Vagina (tissue), 2 donors: ENCODE measurements around the gene PIK3C2B. TPM values are rescaled to one million over a fixed set of nuclear protein-coding genes. Genes with fewer than 3 reads are reported as not detected.

Experiments
- DNase-seq, 2 donors: peaks; one replicate each; pipeline ENCODE4 v3.0.0-alpha.2; 2017; ENCODE audit errors: extremely low spot score in 2 of 2
- H3K27ac ChIP-seq: fragments of 200-600 bp; sonication (generic); one replicate; pipeline ENCODE4 v1.5.1; 2019
- H3K27me3 ChIP-seq: fragments of 200-600 bp; sonication (generic); one replicate; pipeline ENCODE4 v1.5.1; 2019
- H3K36me3 ChIP-seq, 2 donors: fragments of 200-600 bp; sonication (generic); one replicate each; pipeline ENCODE4 v1.5.1; 2017 to 2019
- H3K4me1 ChIP-seq: fragments of 200-600 bp; sonication (generic); one replicate; pipeline ENCODE4 v1.5.1; 2019
- H3K4me3 ChIP-seq, 2 donors: fragments of 200-600 bp; sonication (generic); 1 replicate in 1 of 2; 2 replicates in 1 of 2; pipeline ENCODE4 v1.5.1; 2016 to 2019
- H3K9me3 ChIP-seq: fragments of 200-600 bp; sonication (generic); one replicate; pipeline ENCODE4 v1.5.1; 2019
- CTCF ChIP-seq, 3 experiments: fragments of 450-650 bp in 2 of 3; fragments of 200-600 bp in 1 of 3; sonication (generic) in 1 of 3; IDR thresholded peaks; one replicate each; pipeline ENCODE4 v1.5.1; 2017 to 2019; ENCODE audit warnings: antibody characterized with exemption in 3 of 3, mild to moderate bottlenecking in 2 of 3, moderate library complexity in 2 of 3
- POLR2A ChIP-seq, 2 donors: fragments of 450-650 bp; IDR thresholded peaks; one replicate each; pipeline ENCODE4 v1.6.1; 2017; ENCODE audit warnings: antibody characterized with exemption in 2 of 2, mild to moderate bottlenecking in 2 of 2, moderate library complexity in 2 of 2
- POLR2AphosphoS5 ChIP-seq, 2 donors: sonication (generic); formaldehyde crosslinking; IDR thresholded peaks; one replicate each; pipeline ENCODE4 v1.9.0; 2017; ENCODE audit warnings: antibody characterized with exemption in 2 of 2, mild to moderate bottlenecking in 2 of 2, low read depth in 1 of 2; ENCODE audit not compliant: insufficient read depth in 1 of 2
- intact Hi-C: fragments of 100-400 bp; cut with DNase I; formaldehyde crosslinking; loops from one replicate; pipeline ENCODE4 v1.15.1; 2023
- total RNA-seq: library from RNA; depleted of rRNA; stranded (reverse); fragments of >200 nt; gene quantifications from one replicate; pipeline ENCODE4 v1.2.3, GENCODE V29; 2016

Gene PIK3C2B
- total RNA-seq, 1 donor from 2014 or later: 52.1 TPM

GRCh38 chr1:204514828-204515227, 20.2 kb upstream of the PIK3C2B start:
- no peak overlapping the region for H3K27ac ChIP-seq
- DNase-seq: no peak
- TF ChIP-seq POLR2A (IDR thresholded peaks at IDR 0.05): no peak
- no peak for TF ChIP-seq CTCF (IDR thresholded peaks at IDR 0.05)
- no peak overlapping the region for H3K4me3 ChIP-seq
- no peaks in the 10 kb centered on the region for H3K36me3 ChIP-seq
- peaks cover 29% of the 10 kb centered on the region for H3K4me1 ChIP-seq
- no peaks in the 10 kb centered on the region for H3K9me3 ChIP-seq
- no peaks in the 10 kb centered on the region for H3K27me3 ChIP-seq
- intact Hi-C loops: no loop called here

GRCh38 chr1:204513117-204513716, 18.6 kb upstream of the PIK3C2B start:
- TF ChIP-seq CTCF (IDR thresholded peaks at IDR 0.05) (no peak), POLR2A (IDR thresholded peaks at IDR 0.05) (no peak), POLR2AphosphoS5 (IDR thresholded peaks at IDR 0.05; ENCODE audit: insufficient read depth in 1 of 2, low read depth in 1 of 2) (no peak)
- H3K27ac ChIP-seq: peak overlapping the region; percentile 17
- H3K9me3 ChIP-seq: no peaks in the 10 kb centered on the region
- DNase-seq: no peak
- intact Hi-C loops: no loop called here
- peaks cover 15% of the 10 kb centered on the region for H3K4me1 ChIP-seq
- no peak overlapping the region for H3K4me3 ChIP-seq
- H3K36me3 ChIP-seq: no peaks in the 10 kb centered on the region
- H3K27me3 ChIP-seq: no peaks in the 10 kb centered on the region

- intact Hi-C loops: no loop called here
- Histone ChIP-seq H3K4me1 (no peaks in the 10 kb centered on the region), H3K27me3 (no peaks in the 10 kb centered on the region), H3K4me3 (no peak overlapping the region), H3K27ac (no peak overlapping the region), H3K9me3 (no peaks in the 10 kb centered on the region), H3K36me3 (no peaks in the 10 kb centered on the region)
- no peak for DNase-seq
- TF ChIP-seq POLR2AphosphoS5 (IDR thresholded peaks at IDR 0.05; ENCODE audit: insufficient read depth in 1 of 2, low read depth in 1 of 2) (no peak), POLR2A (IDR thresholded peaks at IDR 0.05) (no peak), CTCF (IDR thresholded peaks at IDR 0.05) (no peak)
These were observed 16.8 kb upstream of the PIK3C2B start for GRCh38 chr1:204511366-204511765.

GRCh38 chr1:204509186-204509635, 14.6 kb upstream of the PIK3C2B start:
- H3K9me3 ChIP-seq: no peaks in the 10 kb centered on the region

More at GRCh38 chr1:204509186-204509635, 14.6 kb upstream of the PIK3C2B start:
- no peaks in the 10 kb centered on the region for H3K36me3 ChIP-seq
- H3K4me3 ChIP-seq: no peak overlapping the region
- DNase-seq: no peak
- H3K27ac ChIP-seq: no peak overlapping the region
- intact Hi-C loops: no loop called here
- TF ChIP-seq CTCF (IDR thresholded peaks at IDR 0.05): no peak
- TF ChIP-seq POLR2A (IDR thresholded peaks at IDR 0.05): no peak
- H3K4me1 ChIP-seq: no peaks in the 10 kb centered on the region
- no peaks in the 10 kb centered on the region for H3K27me3 ChIP-seq
